HFF-Myc (cell line): ENCODE measurements around the gene HS2ST1.

Experiments
- DNase-seq: peaks from one replicate; pipeline ENCODE4 v3.0.0-alpha.2; 2011; ENCODE audit warnings: low read depth; ENCODE audit errors: extremely low read depth
- H3K4me3 ChIP-seq: replicated peaks from 2 replicates; pipeline ENCODE4 v1.5.1; 2011; ENCODE audit warnings: low read depth, mild to moderate bottlenecking, control low read depth, low read length
- CTCF ChIP-seq: IDR thresholded peaks from 2 replicates; pipeline ENCODE4 v1.5.1; 2012; ENCODE audit warnings: mild to moderate bottlenecking, low read depth, low read length, control low read depth; ENCODE audit errors: missing control alignments

The HS2ST1 gene

GRCh38 chr1:87072411-87072810 lies 158.0 kb downstream of the HS2ST1 start:
- no peak for TF ChIP-seq CTCF
- H3K4me3 ChIP-seq, result no peak overlapping the region
- no peak for DNase-seq

DNA sequence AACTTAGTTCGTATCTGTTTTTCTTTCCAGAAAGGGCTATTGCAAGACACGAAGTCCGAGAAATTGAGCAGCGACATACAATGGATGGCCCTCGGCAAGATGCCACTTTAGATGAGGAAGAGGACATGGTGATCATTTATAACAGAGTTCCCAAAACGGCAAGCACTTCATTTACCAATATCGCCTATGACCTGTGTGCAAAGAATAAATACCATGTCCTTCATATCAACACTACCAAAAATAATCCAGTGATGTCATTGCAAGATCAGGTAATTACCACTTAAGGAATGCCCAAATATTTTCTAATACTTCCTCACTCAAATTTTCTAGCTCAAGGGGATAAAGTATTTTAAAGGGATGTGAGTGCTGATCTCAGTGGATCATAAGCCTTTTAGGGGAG lies 158.5 kb downstream of the HS2ST1 start:
- H3K4me3 ChIP-seq, result no peak overlapping the region
- DNase-seq, result no peak
- no peak for TF ChIP-seq CTCF

DNA sequence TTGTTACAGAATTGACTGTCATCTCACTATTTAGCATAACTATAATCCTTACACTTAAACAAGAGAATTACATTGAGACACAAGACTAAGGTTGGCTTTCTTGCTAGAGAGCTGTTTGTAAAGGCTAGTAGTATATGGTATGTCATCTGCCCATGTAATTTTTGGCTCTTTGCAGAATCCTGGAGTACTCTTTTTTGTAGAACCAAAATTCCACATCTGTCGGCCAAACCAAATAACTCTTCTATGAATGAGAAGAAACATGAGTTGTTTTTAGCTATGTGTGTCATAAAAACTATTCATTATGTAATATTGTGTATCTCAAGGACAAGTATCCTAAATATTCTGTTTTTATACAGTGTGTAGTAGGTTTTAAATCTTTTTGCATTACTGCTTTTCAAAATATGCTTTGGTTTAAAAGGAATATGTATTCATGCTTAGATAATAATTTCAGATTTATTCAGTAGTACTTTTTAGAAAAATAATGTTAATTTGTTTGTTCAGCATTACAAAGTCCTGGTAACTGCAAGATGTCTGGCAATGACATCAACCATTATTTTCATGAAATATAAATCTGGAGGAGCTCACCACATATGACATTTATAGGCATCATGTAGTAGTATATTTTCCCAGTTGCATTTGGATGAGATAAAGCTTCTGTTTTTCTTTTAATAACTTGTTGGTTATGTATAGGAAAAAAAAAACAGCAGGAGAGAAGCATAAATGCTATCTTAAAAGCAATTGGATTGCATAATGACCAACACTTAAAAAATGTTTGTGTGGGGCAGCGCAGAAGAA lies 159.8 kb downstream of the HS2ST1 start:
- no peak overlapping the region for H3K4me3 ChIP-seq
- TF ChIP-seq CTCF, result no peak
- no peak for DNase-seq

- H3K4me3 ChIP-seq, result no peak overlapping the region
- no peak for TF ChIP-seq CTCF
- DNase-seq, result no peak
These were observed 163.7 kb downstream of the HS2ST1 start for GRCh38 chr1:87077959-87078639.

DNA sequence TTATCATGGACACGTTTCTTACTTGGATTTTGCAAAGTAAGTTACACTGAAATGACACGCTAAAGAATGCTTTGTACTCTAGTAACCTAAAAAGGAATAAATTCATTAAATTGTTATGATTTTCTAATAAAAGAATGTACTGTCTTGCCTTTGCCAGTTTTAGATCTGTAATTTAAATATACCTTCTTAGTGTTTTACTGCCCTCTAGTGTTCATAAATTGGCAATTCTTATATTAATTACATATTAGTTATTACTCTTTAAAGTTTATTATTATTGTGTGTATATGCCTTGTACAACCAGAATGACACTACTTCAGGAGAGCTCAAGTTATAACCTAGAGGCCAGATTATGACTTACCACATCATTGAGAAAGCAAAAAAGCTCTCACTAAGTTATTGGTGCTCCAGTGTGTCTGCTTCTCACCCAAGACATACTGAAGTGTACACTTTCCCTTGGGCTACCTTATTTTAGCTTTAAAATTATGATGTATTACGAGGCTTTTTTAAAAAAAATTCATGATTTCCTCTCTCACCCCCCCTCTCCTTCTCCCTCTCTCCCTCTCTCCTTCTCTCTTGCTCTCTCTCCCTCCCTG lies 169.9 kb downstream of the HS2ST1 start:
- TF ChIP-seq CTCF, result peak; percentile 15
- H3K4me3 ChIP-seq, result no peak overlapping the region
- no peak for DNase-seq

- H3K4me3 ChIP-seq, result no peak overlapping the region
- DNase-seq, result no peak
- TF ChIP-seq CTCF, result no peak
These were observed 171.7 kb downstream of the HS2ST1 start for GRCh38 chr1:87086120-87086519.
